Astrocyte (in vitro differentiated cells and primary cell): ENCODE measurements around the gene PCNP. TPM values are rescaled to one million over a fixed set of nuclear protein-coding genes. Genes with fewer than 3 reads are reported as not detected.

Experiments
- DNase-seq: peaks from one replicate; pipeline ENCODE4 v3.0.0-alpha.2; 2010; ENCODE audit warnings: low read depth
- FAIRE-seq: peaks from 2 replicates; lab custom pipeline; 2011; peaks lifted over from hg19 to GRCh38; lab: Jason Lieb, UNC
- H2AFZ ChIP-seq: 2 replicates; pipeline ENCODE4 v1.6.0; 2012; ENCODE audit warnings: low read depth, low read length, inconsistent platforms
- H3K27ac ChIP-seq: 2 replicates; pipeline ENCODE4 v1.5.1; 2011; ENCODE audit warnings: low read depth, low read length, inconsistent platforms
- H3K27me3 ChIP-seq: 2 replicates; pipeline ENCODE4 v1.6.0; 2011; ENCODE audit warnings: low read length, inconsistent platforms; ENCODE audit not compliant: insufficient read depth
- H3K36me3 ChIP-seq: 2 replicates; pipeline ENCODE4 v1.5.1; 2011; ENCODE audit warnings: low read length, inconsistent platforms; ENCODE audit not compliant: insufficient read depth
- H3K4me1 ChIP-seq: 2 replicates; pipeline ENCODE4 v1.5.1; 2011; ENCODE audit warnings: low read length, inconsistent platforms; ENCODE audit not compliant: insufficient read depth
- H3K4me2 ChIP-seq: 2 replicates; pipeline ENCODE4 v1.6.0; 2012; ENCODE audit warnings: low read length, inconsistent platforms
- H3K4me3 ChIP-seq: 2 replicates; pipeline ENCODE4 v1.5.1; 2011; ENCODE audit warnings: low read depth, mild to moderate bottlenecking, low read length, inconsistent platforms; ENCODE audit not compliant: insufficient read depth
- H3K79me2 ChIP-seq: 2 replicates; pipeline ENCODE4 v1.6.0; 2012; ENCODE audit warnings: mild to moderate bottlenecking, low read length, inconsistent platforms; ENCODE audit not compliant: insufficient read depth
- H3K9ac ChIP-seq: 2 replicates; pipeline ENCODE4 v1.6.0; 2012; ENCODE audit warnings: mild to moderate bottlenecking, low read length, inconsistent platforms
- H3K9me3 ChIP-seq: 2 replicates; pipeline ENCODE4 v1.5.1; 2012; ENCODE audit warnings: low read depth, mild to moderate bottlenecking, low read length, inconsistent platforms; ENCODE audit not compliant: insufficient read depth
- H4K20me1 ChIP-seq: 2 replicates; pipeline ENCODE4 v1.6.0; 2012; ENCODE audit warnings: low read length, inconsistent platforms; ENCODE audit not compliant: insufficient read depth
- H3K27ac Mint-ChIP-seq: one replicate; pipeline ENCODE4 v1.8.0; 2021; ENCODE audit warnings: mild to moderate bottlenecking, mixed read lengths; ENCODE audit not compliant: unreplicated experiment
- H3K27me3 Mint-ChIP-seq: one replicate; pipeline ENCODE4 v1.8.0; 2021; ENCODE audit warnings: low read depth, mixed read lengths; ENCODE audit not compliant: unreplicated experiment
- H3K36me3 Mint-ChIP-seq: one replicate; pipeline ENCODE4 v1.8.0; 2021; ENCODE audit warnings: low read depth, mixed read lengths; ENCODE audit not compliant: unreplicated experiment
- H3K4me1 Mint-ChIP-seq: one replicate; pipeline ENCODE4 v1.8.0; 2021; ENCODE audit warnings: low read depth, mixed read lengths; ENCODE audit not compliant: unreplicated experiment
- H3K4me3 Mint-ChIP-seq: one replicate; pipeline ENCODE4 v1.8.0; 2021; ENCODE audit warnings: mild to moderate bottlenecking, moderate library complexity, mixed read lengths; ENCODE audit not compliant: unreplicated experiment
- H3K9me3 Mint-ChIP-seq: one replicate; pipeline ENCODE4 v1.8.0; 2021; ENCODE audit warnings: mild to moderate bottlenecking, mixed read lengths; ENCODE audit not compliant: unreplicated experiment
- CTCF ChIP-seq: IDR thresholded peaks from 2 replicates; pipeline ENCODE4 v1.5.1; 2011; ENCODE audit warnings: low read depth, mild to moderate bottlenecking, inconsistent platforms, low read length, moderate library complexity; ENCODE audit not compliant: insufficient read depth
- EZH2 ChIP-seq: IDR thresholded peaks from 2 replicates; pipeline ENCODE4 v1.6.1; 2012; ENCODE audit warnings: mild to moderate bottlenecking, low read length, inconsistent platforms; ENCODE audit not compliant: insufficient read depth
- total RNA-seq: library from RNA; stranded (reverse); gene quantifications from 2 replicates; pipeline ENCODE4 v1.2.1, GENCODE V29; 2021

Gene PCNP
- total RNA-seq, 1 donor from 2014 or later, result 151 TPM

GRCh38 chr3:101623656-101624055, 49.7 kb downstream of the PCNP start:
- H3K9me3 ChIP-seq, result no peaks in the 10 kb centered on the region
- H3K27ac ChIP-seq, result no peak overlapping the region
- no peak overlapping the region for H3K4me2 ChIP-seq
- FAIRE-seq, result no peak
- no peaks in the 10 kb centered on the region for H3K79me2 ChIP-seq
- no peaks in the 10 kb centered on the region for H3K27me3 ChIP-seq
- TF ChIP-seq EZH2 (no peak), CTCF (no peak)
- Mint-ChIP-seq H3K9me3 (peaks cover 4% of the 10 kb centered on the region), H3K4me3 (no peak overlapping the region), H3K27ac (no peak overlapping the region), H3K4me1 (no peaks in the 10 kb centered on the region), H3K27me3 (no peaks in the 10 kb centered on the region), H3K36me3 (peaks cover 10% of the 10 kb centered on the region)
- H3K36me3 ChIP-seq, result no peaks in the 10 kb centered on the region
- H4K20me1 ChIP-seq, result no peaks in the 10 kb centered on the region
- H3K4me1 ChIP-seq, result no peaks in the 10 kb centered on the region
- no peak overlapping the region for H3K9ac ChIP-seq
- no peak for DNase-seq
- H3K4me3 ChIP-seq, result no peak overlapping the region
- H2AFZ ChIP-seq, result no peak overlapping the region

- Mint-ChIP-seq H3K36me3 (peaks cover 8% of the 10 kb centered on the region), H3K4me1 (no peaks in the 10 kb centered on the region), H3K27ac (no peak overlapping the region), H3K4me3 (no peak overlapping the region), H3K27me3 (no peaks in the 10 kb centered on the region), H3K9me3 (no peaks in the 10 kb centered on the region)
- no peak overlapping the region for H2AFZ ChIP-seq
- no peaks in the 10 kb centered on the region for H3K9me3 ChIP-seq
- DNase-seq (no peak), FAIRE-seq (no peak)
- H4K20me1 ChIP-seq, result no peaks in the 10 kb centered on the region
- H3K4me3 ChIP-seq, result no peak overlapping the region
- TF ChIP-seq EZH2, result no peak
- no peak for TF ChIP-seq CTCF
- no peak overlapping the region for H3K9ac ChIP-seq
- no peak overlapping the region for H3K27ac ChIP-seq
- H3K27me3 ChIP-seq, result no peaks in the 10 kb centered on the region
- no peaks in the 10 kb centered on the region for H3K36me3 ChIP-seq
- no peaks in the 10 kb centered on the region for H3K79me2 ChIP-seq
- no peak overlapping the region for H3K4me2 ChIP-seq
- no peaks in the 10 kb centered on the region for H3K4me1 ChIP-seq
Observed at GRCh38 chr3:101624857-101625256, 50.9 kb downstream of the PCNP start.

- TF ChIP-seq EZH2 (no peak), CTCF (no peak)
- no peak overlapping the region for H3K27ac Mint-ChIP-seq
- Histone ChIP-seq H3K4me3 (no peak overlapping the region), H3K27me3 (no peaks in the 10 kb centered on the region), H3K79me2 (no peaks in the 10 kb centered on the region), H3K4me1 (no peaks in the 10 kb centered on the region), H3K27ac (no peak overlapping the region), H3K9ac (no peak overlapping the region), H2AFZ (no peak overlapping the region), H3K9me3 (no peaks in the 10 kb centered on the region), H3K36me3 (no peaks in the 10 kb centered on the region), H4K20me1 (no peaks in the 10 kb centered on the region), H3K4me2 (no peak overlapping the region)
- no peak for FAIRE-seq
- H3K4me1 Mint-ChIP-seq, result no peaks in the 10 kb centered on the region
- no peaks in the 10 kb centered on the region for H3K27me3 Mint-ChIP-seq
- no peaks in the 10 kb centered on the region for H3K9me3 Mint-ChIP-seq
- no peak for DNase-seq
- H3K36me3 Mint-ChIP-seq, result peaks cover 8% of the 10 kb centered on the region
- H3K4me3 Mint-ChIP-seq, result no peak overlapping the region
Observed at GRCh38 chr3:101625879-101626278, 51.9 kb downstream of the PCNP start.
